ENCODE measurements around the gene MXD3.

DNA sequence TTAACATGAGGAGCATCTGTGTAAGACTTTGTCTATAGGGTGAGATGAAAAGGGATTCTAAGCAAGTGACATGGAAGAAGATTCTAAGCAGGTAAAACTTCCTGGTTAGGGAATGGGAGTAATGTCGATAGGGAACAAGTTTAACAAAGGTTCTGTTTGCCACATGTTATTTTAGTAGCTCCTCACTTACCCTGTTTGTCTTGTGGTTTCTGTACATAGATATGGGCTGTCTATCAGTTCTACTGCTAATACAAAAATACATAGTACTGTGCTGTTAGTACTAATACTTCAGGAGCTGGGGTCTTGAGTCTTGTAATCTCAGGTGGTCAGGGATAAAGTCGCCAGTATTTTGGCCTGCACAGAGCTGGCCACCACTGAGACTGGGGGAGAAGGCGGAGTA, 41.0 kb downstream of the MXD3 start:
- TF ChIP-seq EP300 (IDR thresholded peaks at IDR 0.05) (no peak), POLR2AphosphoS5 (IDR thresholded peaks at IDR 0.05) (no peak), POLR2A (IDR thresholded peaks at IDR 0.05) (no peak)
- TF ChIP-seq, protein P1, sequence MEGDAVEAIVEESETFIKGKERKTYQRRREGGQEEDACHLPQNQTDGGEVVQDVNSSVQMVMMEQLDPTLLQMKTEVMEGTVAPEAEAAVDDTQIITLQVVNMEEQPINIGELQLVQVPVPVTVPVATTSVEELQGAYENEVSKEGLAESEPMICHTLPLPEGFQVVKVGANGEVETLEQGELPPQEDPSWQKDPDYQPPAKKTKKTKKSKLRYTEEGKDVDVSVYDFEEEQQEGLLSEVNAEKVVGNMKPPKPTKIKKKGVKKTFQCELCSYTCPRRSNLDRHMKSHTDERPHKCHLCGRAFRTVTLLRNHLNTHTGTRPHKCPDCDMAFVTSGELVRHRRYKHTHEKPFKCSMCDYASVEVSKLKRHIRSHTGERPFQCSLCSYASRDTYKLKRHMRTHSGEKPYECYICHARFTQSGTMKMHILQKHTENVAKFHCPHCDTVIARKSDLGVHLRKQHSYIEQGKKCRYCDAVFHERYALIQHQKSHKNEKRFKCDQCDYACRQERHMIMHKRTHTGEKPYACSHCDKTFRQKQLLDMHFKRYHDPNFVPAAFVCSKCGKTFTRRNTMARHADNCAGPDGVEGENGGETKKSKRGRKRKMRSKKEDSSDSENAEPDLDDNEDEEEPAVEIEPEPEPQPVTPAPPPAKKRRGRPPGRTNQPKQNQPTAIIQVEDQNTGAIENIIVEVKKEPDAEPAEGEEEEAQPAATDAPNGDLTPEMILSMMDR (IDR thresholded peaks at IDR 0.05) = no peak

Data from stomach (tissue), 4 donors.